Heart left ventricle (tissue), 16 donors: ENCODE data around the gene ICAM3. TPM values are rescaled to one million over a fixed set of nuclear protein-coding genes. Genes with fewer than 3 reads are reported as not detected.

ENCODE experiments used
- ATAC-seq, 4 donors: fragments of 200-7000 bp; cut with Tn5 transposase; one replicate each; pipeline ENCODE4 v1.9.1; 2020 to 2022; ENCODE audit warnings: moderate library complexity in 4 of 4, mild to moderate bottlenecking in 3 of 4, moderate number of reproducible peaks in 1 of 4
- DNase-seq, 5 donors: peaks; one replicate each; pipeline ENCODE4 v3.0.0-alpha.2; 2020
- H3K27ac ChIP-seq, 12 donors: fragments of 200-600 bp; sonication (generic) in 4 of 12; one replicate each; pipeline versions ENCODE4 v1.5.0 to v1.8.0; 2016 to 2022; ENCODE audit warnings: mild to moderate bottlenecking in 2 of 12
- H3K27me3 ChIP-seq, 9 donors: fragments of 200-600 bp; sonication (generic) in 2 of 9; one replicate each; pipeline versions ENCODE4 v1.5.1 to v1.8.0; 2016 to 2022; ENCODE audit warnings: mild to moderate bottlenecking in 3 of 9
- H3K36me3 ChIP-seq, 9 donors: fragments of 200-600 bp; sonication (generic) in 2 of 9; one replicate each; pipeline versions ENCODE4 v1.5.0 to v1.8.0; 2018 to 2022; ENCODE audit warnings: mild to moderate bottlenecking in 2 of 9
- H3K4me1 ChIP-seq, 12 donors: fragments of 200-600 bp; sonication (generic) in 4 of 12; one replicate each; pipeline versions ENCODE4 v1.5.0 to v1.8.0; 2016 to 2022; ENCODE audit warnings: mild to moderate bottlenecking in 3 of 12
- H3K4me3 ChIP-seq, 12 donors: fragments of 200-600 bp; sonication (generic) in 4 of 12; one replicate each; pipeline versions ENCODE4 v1.5.0 to v1.8.0; 2017 to 2022; ENCODE audit warnings: mild to moderate bottlenecking in 9 of 12, moderate library complexity in 4 of 12
- H3K9me3 ChIP-seq, 12 donors: fragments of 200-600 bp; sonication (generic) in 4 of 12; one replicate each; pipeline versions ENCODE4 v1.5.0 to v1.8.0; 2016 to 2022; ENCODE audit warnings: mild to moderate bottlenecking in 1 of 12
- POLR2A ChIP-seq, 2 donors: fragments of 450-650 bp; IDR thresholded peaks; one replicate each; pipeline ENCODE4 v1.6.1; 2017; ENCODE audit warnings: antibody characterized with exemption in 2 of 2, mild to moderate bottlenecking in 2 of 2, moderate library complexity in 2 of 2
- WGBS, 4 donors: extraction: QIAGEN DNeasy Blood & Tissue Kit in 2 of 4; methylation state at CpG; one replicate each; pipeline versions ENCODE4 v1.1.5 to v1.1.7; 2013 to 2018; 5-methylcytosine and 5-hydroxymethylcytosine counted together
- intact Hi-C, 10 donors: fragments of 100-400 bp; cut with DNase I; formaldehyde crosslinking; loops; one replicate each; pipeline versions ENCODE4 v1.11.1 to v1.14.2; 2022
- polyA plus RNA-seq, 2 donors: library from polyadenylated mRNA; stranded (reverse); fragments of 200-250 nt; gene quantifications; one replicate each; pipeline ENCODE4 v1.2.3, GENCODE V29; 2013
- total RNA-seq, 9 donors: library from RNA; depleted of rRNA in 2 of 9; stranded (reverse); fragments of >200 nt in 2 of 9; fragmentation: NEBNext Ultra II Directional in 3 of 9; extraction: Animal tissue kit (Norgen Biotek cat#: 25700) in 3 of 9; gene quantifications; one replicate each; pipeline versions ENCODE4 v1.1.0 to v1.2.4, GENCODE V29; 2016 to 2023
- TF ChIP-seq, protein P1 (sequence below), 12 donors: fragments of 200-600 bp; sonication (generic) in 4 of 12; IDR thresholded peaks; one replicate each; pipeline versions ENCODE4 v1.5.0 to v1.8.0; 2018 to 2022; ENCODE audit warnings: antibody characterized with exemption in 12 of 12, mild to moderate bottlenecking in 5 of 12
- donor health status: ischemic (EF 13 %, LVEDD 7.1; RV severe dilation, severe dysfunction).
- donor health status: healthy with polysubstance abuse.
- donor health status: DM: no; HTN: yes; CAD: no.
- donor health status: DM: no; HTN: no; CAD: no.
- donor health status: ischemic (EF 25% LVEDD 6.9; RV normal size, moderate dysfunction).
- donor health status: ischemic (EF 25% LVEDD 5.7; RV mildly dilated, moderate dysfunction).
- donor health status: healthy.
- donor health status: DM: yes; HTN: yes; CAD: no.
- donor health status: ischemic (EF 35%, LVEDD 5.7; RV mildly dilated, moderate dysfunction).
- donor health status: nonischemic (EF 11% LVEDD 7.7; RV severe dilation, severe dysfunction).
- donor health status: DM: yes; HTN: yes; CAD: no.
- donor health status: PGD.
- donor health status: ischemic (EF 29% LVEDD 5.4; RV normal size, mild dysfunction).
- donor health status: nonischemic (EF 23%, LVEDD 6.1; RV moderate dilation, normal function).

Gene ICAM3
- total and polyA plus RNA-seq, 11 donors: 5.6 to 24.9 (median 17.2) TPM

DNA sequence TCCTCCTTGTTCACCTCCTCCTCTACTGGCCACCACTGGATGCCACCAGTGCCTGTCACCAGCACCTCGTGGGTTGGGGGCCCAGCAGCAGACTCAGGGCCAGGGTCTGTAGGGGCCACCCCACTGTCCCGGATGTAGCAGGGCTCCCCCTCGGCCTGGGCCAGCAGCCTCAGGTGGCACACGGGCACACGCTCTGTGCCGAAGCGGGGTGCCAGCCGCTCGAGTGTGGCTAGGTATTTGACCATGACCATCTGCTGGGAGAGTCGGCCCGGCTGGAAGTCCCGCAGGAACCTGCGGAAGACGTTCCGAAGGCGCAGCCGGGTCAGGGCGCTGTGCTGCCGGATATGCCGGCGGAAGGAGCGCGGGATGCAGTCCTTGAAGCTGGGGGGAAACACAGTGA, 26.1 kb upstream of the ICAM3 start:
- Histone ChIP-seq H3K27me3 (no peaks in the 10 kb centered on the region), H3K27ac (no peak overlapping the region), H3K9me3 (no peaks in the 10 kb centered on the region), H3K36me3 (peaks cover 3 to 100% (median 89%) of the 10 kb centered on the region in 9 donors), H3K4me3 (no peak overlapping the region), H3K4me1 (no peaks in the 10 kb centered on the region)
- no peak for DNase-seq
- WGBS, 4 donors: 95 to 97% (median 95%) methylated on average over 23 of the region's 23 CpGs
- TF ChIP-seq POLR2A (IDR thresholded peaks at IDR 0.05): no peak
- TF ChIP-seq, protein P1, sequence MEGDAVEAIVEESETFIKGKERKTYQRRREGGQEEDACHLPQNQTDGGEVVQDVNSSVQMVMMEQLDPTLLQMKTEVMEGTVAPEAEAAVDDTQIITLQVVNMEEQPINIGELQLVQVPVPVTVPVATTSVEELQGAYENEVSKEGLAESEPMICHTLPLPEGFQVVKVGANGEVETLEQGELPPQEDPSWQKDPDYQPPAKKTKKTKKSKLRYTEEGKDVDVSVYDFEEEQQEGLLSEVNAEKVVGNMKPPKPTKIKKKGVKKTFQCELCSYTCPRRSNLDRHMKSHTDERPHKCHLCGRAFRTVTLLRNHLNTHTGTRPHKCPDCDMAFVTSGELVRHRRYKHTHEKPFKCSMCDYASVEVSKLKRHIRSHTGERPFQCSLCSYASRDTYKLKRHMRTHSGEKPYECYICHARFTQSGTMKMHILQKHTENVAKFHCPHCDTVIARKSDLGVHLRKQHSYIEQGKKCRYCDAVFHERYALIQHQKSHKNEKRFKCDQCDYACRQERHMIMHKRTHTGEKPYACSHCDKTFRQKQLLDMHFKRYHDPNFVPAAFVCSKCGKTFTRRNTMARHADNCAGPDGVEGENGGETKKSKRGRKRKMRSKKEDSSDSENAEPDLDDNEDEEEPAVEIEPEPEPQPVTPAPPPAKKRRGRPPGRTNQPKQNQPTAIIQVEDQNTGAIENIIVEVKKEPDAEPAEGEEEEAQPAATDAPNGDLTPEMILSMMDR (IDR thresholded peaks at IDR 0.05): no peak
- ATAC-seq: peak in 1 of 4 donors; percentile 14
- intact Hi-C loops: no loop called here

DNA sequence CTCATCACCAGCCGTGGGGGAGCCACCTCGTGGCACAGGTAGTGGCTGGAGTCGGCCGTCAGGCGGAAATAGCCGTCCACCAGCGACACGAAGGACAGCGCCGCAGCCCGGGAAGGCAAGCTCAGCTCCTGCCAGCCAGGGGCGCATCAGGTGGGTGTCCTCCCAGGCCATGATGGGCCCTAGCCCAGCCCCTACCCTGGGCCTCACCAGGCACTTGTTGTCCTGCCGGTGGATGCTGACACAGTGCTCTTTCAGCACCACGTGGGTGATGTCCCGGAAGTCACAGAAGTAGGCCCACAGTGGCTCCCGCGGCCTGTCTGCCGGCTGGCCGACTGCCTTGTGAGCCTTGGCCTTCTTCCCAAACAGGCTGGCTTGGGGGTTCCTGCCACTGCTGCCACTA, 25.2 kb upstream of the ICAM3 start:
- Histone ChIP-seq H3K36me3 (peaks cover 3 to 98% (median 93%) of the 10 kb centered on the region in 9 donors), H3K4me3 (no peak overlapping the region), H3K27ac (no peak overlapping the region), H3K4me1 (no peaks in the 10 kb centered on the region), H3K9me3 (no peaks in the 10 kb centered on the region), H3K27me3 (no peaks in the 10 kb centered on the region)
- WGBS, 4 donors: 72 to 95% (median 73%) methylated on average over 11 to 19 of the region's 19 CpGs
- DNase-seq (no peak), ATAC-seq (peak in 3 of 4 donors; percentile 19 to 54 (median 44))
- intact Hi-C loops: loop anchor here in 1 of 10 donors (5.0 kb wide), 1 partner anchor 47 kb away; the partner anchor contains the start of gene FDX2
- TF ChIP-seq, protein P1 (IDR thresholded peaks at IDR 0.05): no peak
- TF ChIP-seq POLR2A (IDR thresholded peaks at IDR 0.05): no peak

GRCh38 chr19:10363789-10364281, 24.4 kb upstream of the ICAM3 start:
- WGBS, 4 donors: 92 to 94% (median 93%) methylated on average over 9 to 12 of the region's 12 CpGs
- Histone ChIP-seq H3K9me3 (no peaks in the 10 kb centered on the region), H3K4me3 (no peak overlapping the region), H3K27me3 (no peaks in the 10 kb centered on the region), H3K36me3 (peaks cover 3 to 98% (median 93%) of the 10 kb centered on the region in 9 donors), H3K27ac (no peak overlapping the region), H3K4me1 (no peaks in the 10 kb centered on the region)
- DNase-seq (no peak), ATAC-seq (no peak)
- intact Hi-C loops: loop anchor here in 1 of 10 donors (5.0 kb wide), 1 partner anchor 47 kb away; the partner anchor contains the start of gene FDX2
- TF ChIP-seq POLR2A (IDR thresholded peaks at IDR 0.05): no peak
- TF ChIP-seq, protein P1 (IDR thresholded peaks at IDR 0.05): no peak

GRCh38 chr19:10362259-10362658, 22.8 kb upstream of the ICAM3 start:
- no peaks in the 10 kb centered on the region for H3K4me1 ChIP-seq
- WGBS, 4 donors: 86 to 98% (median 94%) methylated on average over 5 to 18 of the region's 18 CpGs
- ATAC-seq (no peak), DNase-seq (no peak)
- TF ChIP-seq, protein P1 (IDR thresholded peaks at IDR 0.05): no peak
- no peak for TF ChIP-seq POLR2A (IDR thresholded peaks at IDR 0.05)
- no peaks in the 10 kb centered on the region for H3K27me3 ChIP-seq
- H3K9me3 ChIP-seq: no peaks in the 10 kb centered on the region
- no peak overlapping the region for H3K4me3 ChIP-seq
- peaks cover 3 to 98% (median 91%) of the 10 kb centered on the region in 9 donors for H3K36me3 ChIP-seq
- intact Hi-C loops: loop anchor here in 1 of 10 donors (5.0 kb wide), 1 partner anchor 45 kb away; the partner anchor contains the start of gene FDX2
- H3K27ac ChIP-seq: no peak overlapping the region
